ENCODE results near the gene TACC3.

The TACC3 gene

DNA sequence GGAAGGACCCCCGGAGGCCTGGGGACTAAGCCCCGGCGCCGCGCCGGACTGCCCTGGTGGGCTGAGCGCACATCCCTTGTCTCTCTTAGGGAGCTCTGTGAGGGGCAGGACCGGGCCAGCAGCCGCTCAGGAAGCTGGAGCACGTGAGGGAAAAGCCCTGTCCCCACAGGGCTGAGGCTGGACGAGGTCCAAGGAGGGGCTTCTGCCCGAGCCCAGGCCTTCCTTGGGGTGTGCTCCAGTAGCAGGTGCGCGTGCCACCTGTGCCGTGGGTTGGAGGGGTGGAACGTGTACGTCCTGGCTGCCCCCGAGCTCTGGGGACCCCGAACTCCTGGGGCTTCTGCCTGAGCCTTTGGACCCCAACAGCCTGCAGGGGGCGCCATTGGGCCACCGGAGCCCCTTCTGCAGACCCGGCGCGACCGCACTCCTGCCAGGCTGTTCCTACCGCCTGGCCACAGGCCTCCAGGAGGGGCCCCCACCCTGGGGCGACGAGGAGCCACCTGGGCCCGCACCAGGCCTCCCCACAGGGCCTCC is 27.2 kb downstream of the TACC3 start:
- peak; percentile 27 for DNase-seq

DNA sequence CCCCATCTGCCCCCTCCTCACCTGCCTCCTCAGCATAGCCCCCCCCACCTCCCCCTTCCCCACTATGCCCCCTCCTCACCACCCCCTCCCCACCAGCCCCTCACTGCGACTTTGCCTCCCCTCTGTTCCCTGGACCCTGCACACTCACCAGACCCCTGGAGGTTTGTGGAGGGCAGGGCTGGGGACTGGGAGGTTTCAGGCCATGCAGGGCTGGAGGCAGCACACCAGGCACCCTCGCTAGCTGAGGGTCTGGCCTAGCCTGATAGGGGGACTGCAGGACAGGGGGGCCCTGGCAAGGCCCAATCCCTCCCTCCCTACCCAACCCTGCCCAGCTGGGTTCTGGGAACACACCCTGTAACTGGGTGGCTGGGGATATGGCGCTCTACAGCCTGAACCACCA is 28.0 kb downstream of the TACC3 start:
- no peak for DNase-seq

DNA sequence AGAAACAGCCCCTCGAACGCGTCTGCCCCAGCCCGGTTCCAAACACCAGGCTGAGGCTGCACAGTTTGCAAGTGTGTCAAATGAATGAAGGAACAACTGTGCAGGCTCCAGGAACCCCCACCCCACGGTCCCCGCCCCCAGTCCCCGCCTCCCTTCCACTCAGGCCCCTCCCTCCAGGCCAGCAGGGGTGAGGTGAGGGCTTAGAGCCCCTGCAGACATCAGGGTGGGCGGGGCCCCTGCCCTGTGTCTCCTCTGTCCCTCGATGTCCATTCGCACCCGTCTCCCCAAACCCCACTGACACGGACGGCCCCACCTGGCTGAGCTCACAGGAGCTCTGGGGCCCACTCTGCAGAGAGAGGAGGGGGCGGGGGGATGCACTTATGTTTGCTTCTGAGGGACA is 28.5 kb downstream of the TACC3 start:
- DNase-seq: no peak

DNA sequence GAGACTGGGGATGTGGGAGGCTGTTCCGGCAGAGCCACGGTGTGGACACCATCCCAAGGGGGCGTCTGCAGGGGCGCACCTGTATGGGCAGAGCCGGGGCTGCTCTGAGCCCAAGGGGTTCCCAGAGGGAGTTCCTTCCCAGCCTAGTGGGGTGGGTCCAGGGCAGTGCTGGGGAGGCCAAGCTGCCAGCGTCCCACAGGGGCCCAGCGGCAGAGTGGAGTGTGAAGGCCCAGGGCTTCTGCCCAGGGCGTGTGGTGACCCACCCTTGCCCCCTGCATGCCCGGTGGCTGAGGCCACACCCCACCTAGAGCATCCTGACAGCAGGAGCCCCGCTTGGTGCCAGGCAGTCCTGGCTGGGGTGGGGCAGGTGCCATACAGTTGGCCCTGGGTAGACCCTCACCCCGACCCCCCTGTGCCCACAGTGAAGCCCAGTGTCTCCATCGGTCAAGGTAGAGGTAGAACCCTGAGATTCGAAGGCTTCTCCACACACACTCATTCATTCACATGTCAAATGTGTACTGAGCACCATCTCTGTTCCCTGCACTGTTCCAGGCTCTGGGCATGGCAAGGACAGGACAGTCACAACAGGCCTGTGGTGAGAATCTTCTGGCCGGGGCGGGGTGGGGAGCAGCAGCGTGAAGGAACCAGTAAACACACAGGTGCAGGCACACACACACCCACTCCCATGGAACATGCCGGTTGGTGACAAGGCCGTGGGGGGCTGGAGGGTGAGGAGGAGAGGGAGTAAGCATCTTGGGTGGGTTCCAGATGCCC is 29.2 kb downstream of the TACC3 start:
- no peak for DNase-seq

DNA sequence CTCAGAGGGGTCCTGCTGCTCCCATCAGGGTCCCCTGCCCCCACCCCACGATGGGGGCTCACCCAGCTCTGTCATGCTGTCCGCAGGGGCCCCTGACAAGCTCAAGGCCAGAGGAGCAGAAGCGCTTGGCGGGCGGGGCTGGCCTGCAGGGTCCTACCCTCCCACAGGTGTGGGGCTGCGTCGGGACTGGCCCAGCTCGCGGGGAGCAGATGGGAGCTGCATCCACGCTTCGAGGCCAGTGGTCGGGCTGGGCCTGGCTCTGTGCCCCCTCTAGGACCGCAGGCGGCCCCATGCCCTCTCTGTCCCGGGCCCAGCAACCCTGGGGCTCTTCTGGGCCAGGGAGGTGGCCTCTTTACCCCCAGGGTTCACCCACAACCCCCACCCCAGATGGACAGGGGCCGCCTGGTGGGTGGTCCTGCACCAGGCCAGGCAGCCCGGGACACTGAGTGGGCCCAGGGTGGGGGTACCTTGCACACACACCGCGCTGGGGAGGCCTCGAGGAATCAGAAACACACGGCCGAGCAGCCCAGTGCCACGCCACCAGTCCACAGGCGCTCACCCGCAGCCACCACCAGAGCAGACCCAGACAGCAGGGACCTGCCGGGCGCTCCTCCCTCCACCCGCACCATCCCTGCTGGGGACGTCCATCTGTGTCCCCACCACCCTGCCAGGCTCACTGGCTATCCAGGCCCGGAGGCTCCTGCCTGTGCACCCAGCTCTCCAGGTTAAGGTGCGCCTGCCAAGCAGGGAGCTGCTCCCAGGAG is 30.0 kb downstream of the TACC3 start:
- DNase-seq: no peak

DNA sequence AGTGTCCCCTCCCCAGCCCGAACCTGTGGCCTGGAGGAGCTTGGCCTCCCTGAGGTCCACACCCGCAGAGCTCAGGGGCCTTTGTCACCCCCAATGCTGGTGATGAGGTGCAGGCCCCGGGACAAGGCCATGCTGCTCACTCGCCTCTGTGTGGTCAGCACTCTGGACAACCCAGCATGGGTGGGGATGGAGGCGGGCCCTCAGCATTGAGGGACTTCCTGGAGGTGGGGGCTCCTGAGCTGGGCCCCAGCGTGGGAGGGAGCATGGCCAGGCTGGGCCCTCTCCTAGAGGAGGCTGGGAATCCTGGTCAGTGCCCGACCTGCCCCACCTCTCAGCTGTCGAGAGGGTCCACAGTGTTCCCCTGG is 30.6 kb downstream of the TACC3 start:
- DNase-seq: no peak

DNA sequence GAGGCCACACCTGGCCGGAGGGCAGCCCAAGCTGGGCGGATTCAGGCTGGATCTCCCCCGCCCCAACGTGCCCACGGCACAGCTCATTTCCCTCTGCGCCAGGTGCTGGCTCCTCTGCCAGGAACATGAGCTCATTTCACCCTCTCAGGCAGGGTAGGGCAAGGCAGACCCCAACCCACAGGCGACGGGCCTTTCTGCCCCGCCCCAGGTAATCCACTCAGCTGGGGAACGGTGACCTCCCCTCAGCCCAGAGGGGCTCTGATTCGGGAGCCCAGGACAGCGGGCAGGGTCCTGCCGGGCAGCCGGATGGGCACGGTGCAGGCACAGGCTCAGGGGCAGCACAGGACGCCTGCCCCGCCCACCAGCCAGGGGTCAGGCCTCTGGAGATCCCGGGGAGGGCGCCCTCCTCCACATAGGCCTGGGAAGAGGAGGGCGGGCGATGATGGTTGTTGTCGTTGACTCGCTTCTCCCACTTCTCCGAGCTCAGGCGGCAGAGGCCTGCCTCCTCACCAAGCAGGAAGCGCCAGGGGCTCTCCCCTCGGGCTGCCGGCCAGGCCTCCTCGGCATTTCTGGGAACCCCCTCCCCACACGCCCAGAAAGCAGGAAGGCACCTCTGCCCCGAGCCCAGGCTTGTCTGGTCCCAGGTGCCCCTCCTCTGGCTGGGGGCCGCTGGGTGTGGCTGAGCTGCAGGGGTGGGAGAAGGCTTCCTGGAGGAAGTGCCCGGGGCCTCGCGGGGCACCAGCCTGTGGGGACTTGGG is 31.1 kb downstream of the TACC3 start:
- DNase-seq: no peak

DNA sequence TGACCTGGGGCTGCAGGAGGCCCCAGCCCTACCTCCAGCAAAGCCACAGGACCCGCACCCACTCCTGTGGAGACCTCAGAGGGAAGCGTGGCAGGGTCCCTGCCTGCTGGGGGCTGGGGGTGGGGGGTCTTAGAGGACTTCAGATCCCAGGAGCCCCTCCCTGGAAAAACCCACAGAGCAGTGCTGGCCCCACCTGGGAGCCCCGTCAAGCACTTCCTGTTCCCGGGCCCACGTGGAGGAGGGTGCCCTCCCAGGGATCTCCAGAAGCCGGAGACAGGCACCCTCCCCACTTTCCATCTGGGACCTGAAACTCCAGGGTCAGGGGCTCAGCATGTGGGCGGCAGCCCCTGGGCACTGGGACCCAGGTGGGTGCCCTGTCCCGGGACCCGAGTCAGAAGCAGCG is 32.0 kb downstream of the TACC3 start:
- DNase-seq: no peak

DNA sequence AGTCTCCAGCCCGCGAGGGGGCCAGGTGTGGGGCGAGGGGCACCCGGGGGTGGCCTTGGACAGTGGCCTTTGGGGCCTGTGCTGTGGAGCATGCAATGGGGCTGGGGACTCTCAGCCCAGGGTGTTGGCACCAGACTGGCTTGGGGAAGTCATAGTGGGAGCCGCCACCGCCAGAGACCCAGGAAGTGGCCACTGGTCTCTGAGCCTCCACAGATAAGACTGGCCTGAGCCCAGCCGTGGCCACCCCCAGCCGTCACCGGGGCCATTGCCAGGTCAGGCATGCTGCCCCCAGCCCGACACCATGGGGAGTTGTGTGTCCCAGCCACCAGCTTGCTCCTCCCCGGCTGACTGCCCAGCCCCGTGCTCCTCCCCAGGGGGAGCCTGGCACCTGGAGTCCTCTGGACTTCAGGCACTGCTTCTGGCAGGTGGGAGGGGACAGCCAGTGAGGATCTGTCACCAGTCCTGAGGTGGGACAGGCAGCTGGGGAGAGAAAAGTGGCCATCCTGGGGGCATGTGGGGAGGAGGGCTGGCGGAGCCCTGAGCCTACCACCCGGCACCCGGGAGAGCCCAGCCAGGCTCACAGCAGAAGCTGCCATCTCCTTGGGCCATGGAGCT is 32.5 kb downstream of the TACC3 start:
- no peak for DNase-seq

DNA sequence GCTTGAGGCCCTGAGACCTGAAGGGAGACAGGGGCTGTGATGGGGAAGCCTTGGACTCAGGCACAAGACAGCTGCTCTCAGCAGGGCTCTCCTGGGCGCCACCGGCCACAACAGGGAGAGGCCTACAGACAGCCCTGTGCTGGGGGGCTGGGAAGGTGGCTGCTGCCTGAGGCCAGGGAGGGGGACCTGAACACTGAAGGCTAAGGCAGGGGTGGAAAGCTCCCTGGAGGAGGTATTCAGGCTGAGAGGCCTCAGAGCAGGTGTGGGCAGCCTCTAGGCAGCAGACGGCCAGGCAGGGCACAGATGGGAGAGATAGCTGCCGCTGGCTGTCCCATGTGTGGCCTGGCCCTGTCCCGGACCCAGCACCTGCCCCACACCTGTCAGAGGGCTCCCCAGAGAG is 33.0 kb downstream of the TACC3 start:
- DNase-seq: no peak

DNA sequence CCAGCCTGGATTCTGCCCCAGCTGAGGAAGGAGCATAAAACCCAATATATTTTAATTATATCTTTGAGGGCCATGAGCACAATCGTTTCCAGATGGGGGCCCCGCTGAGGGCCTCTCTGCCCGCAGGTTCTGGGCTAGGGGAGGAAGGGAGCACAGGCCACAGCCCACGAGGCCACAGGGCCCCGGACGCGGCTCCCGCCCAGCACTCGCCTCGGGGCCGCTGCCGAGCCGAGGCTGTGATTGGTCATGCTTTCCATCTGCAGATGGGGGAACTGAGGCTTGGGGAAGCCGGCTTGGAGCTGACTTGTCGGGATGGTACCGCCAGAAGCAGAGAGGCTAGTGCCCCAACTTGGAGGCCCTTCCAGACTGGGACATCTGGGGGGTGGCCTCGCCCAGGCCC is 34.0 kb downstream of the TACC3 start:
- DNase-seq: no peak

DNA sequence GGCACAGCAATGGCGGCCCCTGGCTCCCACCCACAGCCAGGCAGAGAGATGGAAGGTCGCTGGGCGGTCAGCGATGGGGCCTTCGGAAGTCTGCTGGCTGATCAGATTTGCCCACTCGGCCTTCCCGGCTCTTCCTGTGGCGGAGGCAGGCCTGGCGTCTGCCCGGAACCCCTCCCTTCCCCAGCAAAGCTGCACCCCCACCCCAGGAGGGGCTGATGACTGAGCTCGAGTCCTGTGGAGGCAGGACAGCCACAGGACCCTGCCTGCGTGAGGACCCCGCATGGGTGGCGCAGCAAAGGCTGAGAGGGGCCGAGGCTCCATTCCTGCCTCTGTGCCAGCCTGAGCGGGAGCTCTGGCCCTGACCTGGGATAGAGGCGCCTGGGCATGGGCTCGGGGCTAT is 34.8 kb downstream of the TACC3 start:
- no peak for DNase-seq

DNA sequence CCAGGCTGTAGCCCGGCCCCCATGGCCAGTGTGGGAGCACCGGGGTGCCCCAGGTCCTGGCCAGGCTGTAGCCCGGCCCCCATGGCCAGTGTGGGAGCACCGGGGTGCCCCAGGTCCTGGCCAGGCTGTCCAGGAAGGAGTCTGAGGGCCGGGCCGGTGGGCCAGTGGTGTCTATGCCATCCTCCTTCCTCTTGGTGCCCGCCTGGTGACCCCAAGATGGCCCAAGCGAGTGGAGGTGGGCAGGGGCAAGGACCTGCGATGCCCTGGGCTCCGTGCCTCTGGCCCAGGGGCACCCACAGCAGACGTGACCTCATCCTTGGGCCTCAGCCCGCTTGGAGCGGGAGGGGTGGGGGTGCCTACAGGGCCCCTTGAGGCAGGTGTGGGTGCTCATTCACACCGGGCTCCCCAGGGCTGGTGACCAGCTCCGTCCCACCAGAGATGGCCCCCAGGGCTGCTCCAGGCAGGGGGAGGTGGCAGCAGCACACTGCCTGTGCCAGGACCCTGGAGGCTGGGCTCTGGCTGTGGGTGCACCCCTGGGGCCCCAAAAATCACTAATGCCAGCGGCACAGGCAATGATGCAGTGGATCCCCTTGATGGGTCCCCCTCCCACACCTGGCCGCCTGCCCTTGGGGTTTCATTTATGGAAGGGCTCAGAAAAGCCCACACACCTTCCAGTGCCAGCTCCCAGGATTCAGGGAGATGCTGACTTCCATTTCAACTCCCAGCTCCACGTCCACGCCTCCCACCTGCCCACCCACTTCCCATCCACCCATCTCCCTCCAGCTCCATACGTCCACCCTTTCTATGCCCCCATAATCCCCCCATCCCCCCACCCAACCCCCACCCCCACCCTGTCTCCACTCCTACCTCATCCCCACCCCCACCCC is 35.8 kb downstream of the TACC3 start:
- no peak for DNase-seq

DNA sequence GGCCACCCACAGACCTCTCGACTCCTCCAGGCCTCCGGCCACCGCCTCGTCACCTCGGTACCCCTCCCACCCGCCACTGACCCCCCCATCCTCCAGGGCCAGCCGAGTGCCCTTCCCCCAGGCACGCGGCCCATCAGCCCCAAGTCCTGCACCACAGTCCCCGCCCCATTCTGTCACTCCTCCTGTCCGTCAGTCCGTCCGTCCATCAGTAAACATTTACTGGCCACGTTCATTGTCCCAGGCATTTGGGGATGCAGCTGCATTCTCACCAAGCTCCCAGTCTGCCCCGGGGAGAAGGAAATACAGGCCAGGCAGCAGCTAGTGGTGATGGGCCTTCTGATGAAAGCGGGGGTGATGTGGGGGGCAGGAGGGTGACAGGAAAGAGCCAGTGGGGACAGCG is 36.5 kb downstream of the TACC3 start:
- no peak for DNase-seq

DNA sequence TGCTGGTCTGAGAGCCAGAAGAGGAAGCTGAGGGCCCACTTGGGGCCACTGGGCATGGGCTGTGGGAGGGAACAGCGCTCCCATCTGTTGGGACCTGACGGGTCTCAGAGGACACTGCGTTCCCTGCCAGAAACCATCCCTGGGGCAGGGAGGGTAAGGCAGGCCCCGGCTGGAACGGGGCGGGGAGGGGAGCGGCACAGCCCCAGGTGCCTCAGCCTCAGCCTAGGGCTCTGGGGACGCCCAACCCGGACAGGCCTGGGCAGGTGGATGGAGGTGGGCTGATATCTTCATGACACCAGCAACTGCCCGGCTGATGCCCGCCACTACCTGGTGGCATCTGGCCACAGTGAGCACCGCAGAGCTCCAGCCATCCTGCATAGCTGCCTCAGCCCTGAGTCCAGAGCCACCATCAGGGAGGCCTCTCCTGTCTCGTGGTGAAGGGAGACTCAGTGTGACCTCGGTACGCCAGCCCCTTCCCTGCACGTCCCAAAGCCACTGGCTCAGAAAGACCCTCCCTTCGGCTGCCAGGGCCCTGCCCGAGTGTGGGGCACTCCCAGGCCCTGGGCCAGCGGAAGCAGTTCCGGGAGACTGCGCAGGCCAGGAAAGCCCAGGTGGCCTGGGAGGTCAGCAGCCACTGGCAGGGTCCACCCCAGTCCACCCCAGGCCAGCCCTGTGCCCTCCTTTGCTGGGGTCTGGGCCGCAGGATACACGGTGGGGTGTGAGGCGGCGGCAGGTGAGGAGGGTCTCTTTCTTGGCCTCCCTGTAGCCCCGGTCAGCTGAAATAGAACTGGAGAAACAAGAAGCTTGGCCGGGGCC is 37.2 kb downstream of the TACC3 start:
- no peak for DNase-seq

DNA sequence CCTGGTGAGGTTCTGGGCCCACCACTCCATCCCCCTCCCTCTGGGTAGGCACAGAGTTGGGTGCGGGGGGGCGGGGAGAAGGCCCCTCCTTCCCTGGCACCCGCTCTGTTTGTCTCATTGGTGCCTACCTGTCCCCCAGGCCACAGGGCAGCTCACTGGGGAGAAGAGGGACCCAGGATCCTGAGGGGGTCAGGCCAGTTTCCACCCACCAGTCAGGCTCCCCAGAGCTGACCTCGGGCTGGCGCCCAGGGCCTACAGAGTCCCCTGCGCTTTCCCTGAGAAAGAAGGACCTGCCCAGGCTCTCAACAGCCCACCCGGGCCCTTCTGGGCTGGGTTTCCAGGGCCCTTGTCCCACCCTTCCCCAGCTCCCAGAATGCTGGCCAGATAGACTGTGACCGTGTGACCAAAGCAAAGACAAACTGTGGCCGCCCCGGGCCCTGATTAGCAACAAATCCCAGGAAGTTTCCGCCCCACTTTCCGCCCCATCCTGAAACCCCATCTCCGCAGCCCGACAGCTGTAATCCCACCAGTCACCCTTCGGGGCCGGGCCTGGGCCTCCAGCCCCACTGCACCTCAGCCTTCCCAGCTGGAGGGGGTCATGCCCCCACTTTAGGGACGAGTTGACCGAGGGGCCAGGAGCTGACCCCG is 38.0 kb downstream of the TACC3 start:
- no peak for DNase-seq

DNA sequence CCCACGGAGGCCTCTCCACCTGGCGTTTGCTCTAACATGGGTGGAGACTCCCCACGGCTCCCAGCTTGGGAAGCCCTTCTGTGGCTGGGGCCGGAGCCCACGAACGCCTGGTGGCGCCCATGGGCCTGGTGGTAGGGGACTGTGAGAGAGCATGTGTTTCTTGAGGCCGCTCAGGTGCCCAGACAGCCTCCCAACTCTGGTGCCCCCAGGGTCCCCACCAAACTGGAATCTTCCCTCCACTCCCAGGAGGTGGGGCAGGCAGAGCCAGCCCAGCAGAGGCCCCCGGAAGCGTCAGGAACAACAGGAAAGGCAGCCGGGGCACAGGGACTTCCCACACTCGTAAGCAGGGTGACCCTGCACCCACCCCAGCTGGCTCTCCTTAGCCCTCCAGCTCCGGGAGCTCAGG is 38.5 kb downstream of the TACC3 start:
- DNase-seq: no peak

DNA sequence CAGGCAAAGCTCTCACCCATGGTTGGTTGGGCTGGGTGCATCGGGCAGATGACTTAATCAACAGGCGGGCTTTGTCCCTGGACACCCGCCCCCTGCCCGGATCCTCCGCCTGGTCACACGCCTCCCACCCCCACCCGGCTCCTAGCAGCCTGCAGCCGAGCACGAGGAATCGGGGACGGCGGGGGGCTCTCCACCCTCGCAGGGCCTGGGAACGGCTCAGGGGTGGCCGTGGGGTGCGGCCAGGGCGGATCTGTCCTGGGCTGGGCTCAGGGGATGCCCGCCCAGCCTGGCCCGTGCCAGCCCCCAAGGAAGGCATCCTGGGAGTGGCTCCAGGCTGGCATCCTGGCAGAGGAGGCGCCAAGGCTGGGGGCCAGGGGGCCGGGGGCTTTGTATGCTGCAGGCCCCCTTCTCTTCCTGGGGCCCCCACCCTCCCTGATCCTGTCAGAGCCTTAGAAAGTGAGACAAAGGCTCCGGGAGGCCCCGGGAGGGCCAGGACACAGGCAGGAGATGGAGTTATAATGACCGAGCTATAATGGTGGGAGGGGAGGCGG is 39.3 kb downstream of the TACC3 start:
- no peak for DNase-seq

DNA sequence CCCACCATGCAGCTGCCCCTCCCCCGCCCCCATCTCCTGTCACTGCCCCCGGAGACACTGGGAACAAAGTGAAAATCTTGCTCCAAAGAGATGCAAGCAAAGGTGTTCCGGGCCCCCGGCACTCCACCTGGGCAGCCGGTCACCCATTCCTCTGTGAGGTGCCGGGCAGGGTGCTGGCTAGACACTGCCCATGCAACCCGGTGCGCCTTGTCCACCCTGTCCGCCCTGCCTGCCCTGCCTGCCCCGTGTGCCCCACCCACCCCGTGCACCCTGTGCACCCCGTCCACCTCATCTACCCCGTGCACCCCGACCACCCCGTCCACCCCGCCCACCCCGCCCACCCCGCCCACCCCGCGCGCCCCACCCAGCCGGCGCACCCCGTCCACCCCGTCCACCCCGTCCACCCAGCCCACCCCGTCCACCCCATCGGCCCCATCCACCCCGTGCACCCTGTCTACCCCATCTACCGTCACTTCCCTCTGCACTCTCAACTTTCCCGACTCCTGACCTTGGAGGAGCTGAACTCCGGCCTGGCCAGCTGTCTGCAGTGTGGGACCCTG is 39.9 kb downstream of the TACC3 start:
- DNase-seq: no peak
